Duodenal mucosa (tissue), 2 donors: ENCODE measurements around the gene SRCIN1.
A peak's percentile ranks its signal among the peaks of the same experiment; 100 is the strongest.
"Not testable (repeated sequence)": the region's sequence is repeated elsewhere in the genome, so short reads cannot be mapped to it uniquely, and the experiment has no call there.

ENCODE experiments used
- H3K27ac ChIP-seq: one replicate; pipeline ENCODE4 v1.7.0; 2013; ENCODE audit warnings: low read depth, low read length
- H3K27me3 ChIP-seq, 2 donors: one replicate each; pipeline ENCODE4 v1.7.0; 2013; ENCODE audit warnings: low read length in 2 of 2, control low read depth in 1 of 2; ENCODE audit not compliant: insufficient read depth in 2 of 2, control insufficient read depth in 1 of 2
- H3K36me3 ChIP-seq, 2 donors: one replicate each; pipeline ENCODE4 v1.7.0; 2013; ENCODE audit warnings: low read length in 2 of 2, control low read depth in 1 of 2; ENCODE audit not compliant: insufficient read depth in 2 of 2, control insufficient read depth in 1 of 2
- H3K4me1 ChIP-seq, 2 donors: one replicate each; pipeline ENCODE4 v1.7.0; 2013; ENCODE audit warnings: low read length in 2 of 2, control low read depth in 1 of 2; ENCODE audit not compliant: insufficient read depth in 2 of 2, control insufficient read depth in 1 of 2
- H3K4me3 ChIP-seq, 2 donors: one replicate each; pipeline ENCODE4 v1.7.0; 2013; ENCODE audit warnings: low read length in 2 of 2, low read depth in 1 of 2
- H3K9ac ChIP-seq, 2 donors: one replicate each; pipeline ENCODE4 v1.7.0; 2013; ENCODE audit warnings: low read length in 2 of 2, low read depth in 1 of 2
- H3K9me3 ChIP-seq, 2 donors: one replicate each; pipeline ENCODE4 v1.7.0; 2013; ENCODE audit warnings: low read length in 2 of 2, control low read depth in 1 of 2; ENCODE audit not compliant: control insufficient read depth in 1 of 2

SRCIN1 gene, protein sequence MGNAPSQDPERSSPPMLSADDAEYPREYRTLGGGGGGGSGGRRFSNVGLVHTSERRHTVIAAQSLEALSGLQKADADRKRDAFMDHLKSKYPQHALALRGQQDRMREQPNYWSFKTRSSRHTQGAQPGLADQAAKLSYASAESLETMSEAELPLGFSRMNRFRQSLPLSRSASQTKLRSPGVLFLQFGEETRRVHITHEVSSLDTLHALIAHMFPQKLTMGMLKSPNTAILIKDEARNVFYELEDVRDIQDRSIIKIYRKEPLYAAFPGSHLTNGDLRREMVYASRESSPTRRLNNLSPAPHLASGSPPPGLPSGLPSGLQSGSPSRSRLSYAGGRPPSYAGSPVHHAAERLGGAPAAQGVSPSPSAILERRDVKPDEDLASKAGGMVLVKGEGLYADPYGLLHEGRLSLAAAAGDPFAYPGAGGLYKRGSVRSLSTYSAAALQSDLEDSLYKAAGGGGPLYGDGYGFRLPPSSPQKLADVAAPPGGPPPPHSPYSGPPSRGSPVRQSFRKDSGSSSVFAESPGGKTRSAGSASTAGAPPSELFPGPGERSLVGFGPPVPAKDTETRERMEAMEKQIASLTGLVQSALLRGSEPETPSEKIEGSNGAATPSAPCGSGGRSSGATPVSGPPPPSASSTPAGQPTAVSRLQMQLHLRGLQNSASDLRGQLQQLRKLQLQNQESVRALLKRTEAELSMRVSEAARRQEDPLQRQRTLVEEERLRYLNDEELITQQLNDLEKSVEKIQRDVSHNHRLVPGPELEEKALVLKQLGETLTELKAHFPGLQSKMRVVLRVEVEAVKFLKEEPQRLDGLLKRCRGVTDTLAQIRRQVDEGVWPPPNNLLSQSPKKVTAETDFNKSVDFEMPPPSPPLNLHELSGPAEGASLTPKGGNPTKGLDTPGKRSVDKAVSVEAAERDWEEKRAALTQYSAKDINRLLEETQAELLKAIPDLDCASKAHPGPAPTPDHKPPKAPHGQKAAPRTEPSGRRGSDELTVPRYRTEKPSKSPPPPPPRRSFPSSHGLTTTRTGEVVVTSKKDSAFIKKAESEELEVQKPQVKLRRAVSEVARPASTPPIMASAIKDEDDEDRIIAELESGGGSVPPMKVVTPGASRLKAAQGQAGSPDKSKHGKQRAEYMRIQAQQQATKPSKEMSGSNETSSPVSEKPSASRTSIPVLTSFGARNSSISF

DNA sequence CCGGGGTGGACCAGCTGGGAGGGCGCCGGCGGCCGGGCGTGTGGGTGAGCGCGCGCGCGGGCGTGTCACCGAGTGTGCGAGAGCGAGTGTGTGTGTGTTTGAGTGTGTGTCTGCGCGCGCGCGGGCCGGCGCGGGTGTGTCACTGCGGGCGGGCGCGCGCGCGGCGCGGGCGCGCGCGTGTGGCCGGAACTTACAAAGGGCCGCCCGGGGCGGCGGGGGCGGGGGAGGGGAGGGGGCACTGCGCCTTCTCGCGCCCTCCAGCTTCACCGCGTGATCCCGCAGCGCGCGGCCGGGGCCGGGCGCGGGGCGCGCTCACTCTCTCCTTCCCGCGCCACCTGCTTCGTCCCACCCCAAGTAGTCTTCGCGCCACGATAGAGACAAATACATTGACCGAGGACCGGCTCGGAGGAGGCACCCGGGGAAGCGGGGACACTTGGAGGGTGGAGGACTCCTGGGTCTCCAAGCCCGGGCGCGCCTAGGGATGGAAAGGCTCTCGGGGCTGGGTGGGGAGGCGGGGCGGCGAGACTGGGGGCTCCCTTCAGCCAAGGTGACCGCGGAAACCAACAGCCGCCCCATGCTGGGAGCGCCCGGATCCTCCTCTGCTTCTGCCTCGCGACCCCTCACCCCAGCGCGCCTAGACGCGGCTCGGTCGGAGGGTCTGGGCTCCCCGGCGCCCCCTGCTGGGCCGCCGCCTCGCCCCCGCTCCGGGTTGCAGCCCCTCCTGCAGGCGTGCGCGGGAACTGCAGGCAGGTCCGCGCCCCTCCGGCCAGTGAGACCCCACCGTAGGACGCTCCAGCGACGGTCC lies at the start of gene SRCIN1:
TSS of gene SRCIN1 (minus strand) at position 112 of the 805 bp plus-strand sequence. CDS start 247 bp downstream, outside the sequence.
- peaks cover 27 to 33% of the 10 kb centered on the region in 2 donors for H3K27me3 ChIP-seq
- H3K36me3 ChIP-seq, result no peaks in the 10 kb centered on the region
- peak within 1 kb of the TSS; percentile 1 to 47 for H3K9ac ChIP-seq
- peak within 1 kb of the TSS; percentile 66 to 72 for H3K4me3 ChIP-seq
- no peaks in the 10 kb centered on the region for H3K9me3 ChIP-seq
- H3K27ac ChIP-seq, result no peak within 1 kb of the TSS
- peaks cover 21 to 25% of the 10 kb centered on the region in 2 donors for H3K4me1 ChIP-seq

DNA sequence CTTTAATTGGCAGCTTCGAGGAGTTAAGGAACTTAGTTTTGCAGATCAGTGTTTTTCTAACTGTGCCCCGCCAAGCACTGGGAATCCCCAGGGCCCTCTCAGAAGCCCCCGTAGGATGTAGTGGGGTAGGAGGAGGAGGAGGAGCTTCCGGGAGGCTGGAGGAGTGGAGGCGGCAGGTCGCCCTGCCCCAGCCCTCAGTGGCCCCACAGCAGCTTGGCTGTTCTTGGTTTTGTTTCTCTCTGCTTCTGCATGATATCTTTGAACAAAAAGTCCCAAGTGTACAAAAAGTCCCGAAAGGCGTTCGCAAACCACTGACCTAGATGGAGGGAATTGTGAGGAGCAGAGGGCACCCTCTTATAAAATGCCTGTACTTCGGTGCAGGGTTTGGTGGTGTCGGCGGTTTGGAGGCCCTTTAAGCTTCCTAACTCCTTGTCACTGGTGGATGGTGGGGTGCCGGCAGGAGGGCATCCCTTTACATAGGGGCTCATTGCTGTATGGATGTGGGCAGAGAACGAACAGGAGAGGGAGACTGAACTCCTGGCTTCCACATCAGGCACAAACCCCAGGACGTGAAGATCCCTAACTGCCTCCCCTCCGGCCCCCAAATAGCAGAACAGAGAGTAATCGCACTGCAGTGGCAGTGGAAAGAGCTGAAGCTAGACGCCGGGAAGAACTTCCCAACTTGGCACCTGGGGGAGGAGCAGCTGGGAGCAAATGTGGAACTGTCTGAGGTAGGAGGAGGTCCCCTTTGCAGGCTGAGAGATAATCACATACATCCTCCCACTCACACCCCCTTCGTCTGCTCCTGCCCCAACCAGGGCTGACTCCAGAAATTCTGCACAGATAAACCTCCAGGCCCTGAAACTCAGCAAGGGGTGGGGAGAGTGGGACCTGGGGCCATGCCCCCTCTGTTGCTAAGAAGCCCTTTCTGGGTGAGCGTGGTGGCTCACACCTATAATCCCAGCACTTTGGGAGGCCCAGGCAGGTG lies 49.0 kb upstream of the SRCIN1 start:
- H3K27ac ChIP-seq, result no peak overlapping the region
- H3K9ac ChIP-seq, result no peak overlapping the region
- peaks cover 10 to 12% of the 10 kb centered on the region in 2 donors for H3K27me3 ChIP-seq

DNA sequence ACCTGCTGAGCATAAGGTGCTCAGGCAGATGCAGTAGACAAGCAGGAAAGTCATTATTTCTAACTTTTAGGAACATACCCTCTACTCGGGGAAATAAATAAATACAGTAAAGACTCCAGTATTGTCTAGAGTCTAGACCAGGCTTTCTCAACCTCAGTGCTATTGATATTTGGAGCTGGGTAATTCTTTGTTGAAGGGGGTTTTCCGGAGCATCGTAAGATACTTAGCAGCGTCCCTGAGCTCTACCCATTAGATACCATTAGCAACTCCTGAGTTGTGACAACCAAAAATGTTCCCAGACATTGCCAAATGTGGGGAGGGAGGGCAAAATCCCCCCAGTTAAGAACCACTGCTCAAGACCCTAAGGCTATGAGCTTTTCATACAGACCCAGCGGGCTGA lies 47.9 kb upstream of the SRCIN1 start:
- H3K27me3 ChIP-seq, result peaks cover 10 to 12% of the 10 kb centered on the region in 2 donors
- no peaks in the 10 kb centered on the region for H3K36me3 ChIP-seq
- no peak overlapping the region for H3K9ac ChIP-seq
- H3K27ac ChIP-seq, result no peak overlapping the region
- no peak overlapping the region for H3K4me3 ChIP-seq
- H3K9me3 ChIP-seq, result no peaks in the 10 kb centered on the region
- no peaks in the 10 kb centered on the region for H3K4me1 ChIP-seq

More for the DNA sequence above, 49.0 kb upstream of the SRCIN1 start:
- Histone ChIP-seq H3K9me3 (no peaks in the 10 kb centered on the region), H3K4me3 (no peak overlapping the region), H3K4me1 (no peaks in the 10 kb centered on the region), H3K36me3 (no peaks in the 10 kb centered on the region)

DNA sequence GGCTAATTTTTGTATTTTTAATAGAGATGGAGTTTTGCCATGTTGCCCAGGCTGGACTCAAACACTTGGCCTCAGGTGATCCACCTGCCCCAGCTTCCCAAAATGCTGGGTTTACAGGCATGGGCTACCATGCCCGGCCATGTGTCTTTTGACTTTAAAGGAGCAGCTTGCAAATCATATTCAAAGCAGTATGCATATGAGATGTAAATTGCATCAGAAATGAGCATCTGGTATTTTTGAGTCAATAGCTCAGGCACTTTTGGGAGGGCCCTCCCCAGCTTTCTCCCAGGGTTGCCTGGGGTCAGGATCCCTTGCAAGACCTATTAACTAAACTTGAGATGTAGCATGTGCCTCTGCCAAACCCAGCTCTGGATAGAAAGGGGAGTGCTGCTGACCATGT lies 47.5 kb upstream of the SRCIN1 start:
- Histone ChIP-seq H3K4me1 (no peaks in the 10 kb centered on the region), H3K27ac (no peak overlapping the region), H3K9ac (no peak overlapping the region), H3K9me3 (no peaks in the 10 kb centered on the region), H3K4me3 (no peak overlapping the region), H3K27me3 (peaks cover 10 to 12% of the 10 kb centered on the region in 2 donors), H3K36me3 (no peaks in the 10 kb centered on the region)

DNA sequence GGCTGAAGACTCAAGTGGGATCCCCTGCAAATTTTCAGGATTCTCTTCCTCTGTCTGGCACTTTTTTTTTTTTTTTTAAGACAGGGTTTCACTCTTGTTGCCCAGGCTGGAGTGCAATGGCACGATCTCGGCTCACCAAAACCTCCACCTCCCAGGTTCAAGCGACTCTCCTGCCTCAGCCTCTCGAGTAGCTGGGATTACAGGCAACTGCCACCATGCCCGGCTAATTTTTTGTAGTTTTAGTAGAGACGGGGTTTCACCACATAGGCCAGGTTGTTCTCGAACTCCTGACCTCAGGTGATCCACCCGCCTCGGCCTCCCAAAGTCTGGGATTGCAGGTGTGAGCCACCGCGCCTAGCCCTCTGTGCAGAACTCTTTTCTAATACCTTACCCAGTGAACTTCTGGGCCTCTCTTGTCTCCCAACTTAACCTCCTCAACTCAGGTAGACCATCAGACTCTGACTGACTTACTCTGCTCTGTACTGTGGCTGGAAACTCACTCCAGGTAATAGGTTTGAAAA lies 45.0 kb upstream of the SRCIN1 start:
- H3K27ac ChIP-seq, H3K9ac ChIP-seq, H3K4me3 ChIP-seq, H3K9me3 ChIP-seq, H3K36me3 ChIP-seq, H3K4me1 ChIP-seq: not testable (repeated sequence)
- H3K27me3 ChIP-seq, result peaks cover 10% of the 10 kb centered on the region in 2 donors

DNA sequence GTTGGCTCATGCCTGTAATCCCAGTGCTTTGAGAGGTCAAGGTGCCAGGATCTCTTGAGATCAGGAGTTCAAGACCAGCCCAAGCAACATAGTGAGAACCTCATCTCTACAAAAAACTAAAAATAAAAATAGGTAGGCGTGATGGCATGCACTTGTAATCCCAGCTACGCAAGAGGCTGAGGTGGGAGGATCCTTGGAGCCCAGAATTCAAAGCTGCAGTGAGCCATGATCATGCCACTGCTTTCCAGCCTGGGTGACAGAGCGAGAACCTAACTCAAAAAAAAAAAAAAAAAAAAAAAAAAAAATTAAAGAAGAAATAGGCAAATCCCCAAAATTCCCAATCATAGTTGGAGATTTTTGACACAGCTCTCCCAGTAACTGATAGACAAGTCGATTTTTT lies 32.2 kb upstream of the SRCIN1 start:
- Histone ChIP-seq H3K9ac (no peak overlapping the region), H3K9me3 (no peaks in the 10 kb centered on the region), H3K36me3 (no peaks in the 10 kb centered on the region)

DNA sequence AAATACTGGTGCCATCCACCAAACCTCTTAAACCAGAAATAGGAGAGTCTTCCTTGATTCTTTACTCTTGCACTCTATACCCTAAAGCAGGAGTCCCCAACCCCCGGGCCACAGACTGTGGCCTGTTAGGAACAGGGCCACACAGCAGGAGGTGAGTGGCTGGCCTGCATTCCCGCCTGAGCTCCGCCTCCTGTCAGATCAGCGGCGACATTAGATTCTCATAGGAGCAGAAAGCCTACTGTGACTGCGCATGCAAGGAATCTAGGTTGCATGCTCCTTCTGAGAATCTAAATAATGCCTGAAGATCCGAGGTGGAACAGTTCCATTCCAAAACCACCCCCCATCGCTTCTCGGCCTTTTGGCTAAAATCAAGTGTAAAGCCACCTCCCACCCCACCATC lies 30.3 kb upstream of the SRCIN1 start:
- no peaks in the 10 kb centered on the region for H3K27me3 ChIP-seq
- H3K4me1 ChIP-seq, result no peaks in the 10 kb centered on the region
- H3K9ac ChIP-seq, result no peak overlapping the region
- no peaks in the 10 kb centered on the region for H3K36me3 ChIP-seq
- no peak overlapping the region for H3K27ac ChIP-seq
- H3K4me3 ChIP-seq, result no peak overlapping the region
- no peaks in the 10 kb centered on the region for H3K9me3 ChIP-seq

More for the DNA sequence above, 32.2 kb upstream of the SRCIN1 start:
- Histone ChIP-seq H3K27me3 (no peaks in the 10 kb centered on the region), H3K4me3 (no peak overlapping the region), H3K27ac (no peak overlapping the region), H3K4me1 (no peaks in the 10 kb centered on the region)

DNA sequence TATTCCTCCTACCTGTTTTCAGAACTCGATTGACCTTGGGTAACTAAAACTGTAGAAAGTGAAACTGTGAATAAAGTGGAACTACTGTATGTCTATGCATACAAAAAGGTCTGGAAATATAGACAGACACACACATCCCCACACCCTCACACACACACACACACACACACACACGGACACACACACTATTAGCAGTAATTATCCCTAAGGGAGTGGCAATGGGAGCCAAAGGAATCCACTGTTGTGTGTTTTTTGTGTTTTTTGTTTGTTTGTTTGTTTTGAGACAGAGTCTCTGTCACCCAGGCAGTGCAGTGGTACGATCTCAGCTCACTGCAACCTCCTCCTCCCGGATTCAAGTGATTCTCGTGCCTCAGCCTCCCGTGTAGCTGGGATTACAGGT lies 26.6 kb upstream of the SRCIN1 start:
- Histone ChIP-seq H3K27ac (no peak overlapping the region), H3K4me1 (no peaks in the 10 kb centered on the region), H3K27me3 (no peaks in the 10 kb centered on the region)

More for the DNA sequence above, 26.6 kb upstream of the SRCIN1 start:
- Histone ChIP-seq H3K36me3 (no peaks in the 10 kb centered on the region), H3K9ac (no peak overlapping the region), H3K4me3 (no peak overlapping the region), H3K9me3 (no peaks in the 10 kb centered on the region)
